Fibroblast of skin of abdomen (primary cell): ENCODE data around the gene DPEP2.
A peak's percentile ranks its signal among the peaks of the same experiment; 100 is the strongest.
"Not testable (repeated sequence)": the region's sequence is repeated elsewhere in the genome, so short reads cannot be mapped to it uniquely, and the experiment has no call there.

Experiments
- DNase-seq: peaks from one replicate; pipeline ENCODE4 v3.0.0-alpha.2; 2013

Gene DPEP2

DNA sequence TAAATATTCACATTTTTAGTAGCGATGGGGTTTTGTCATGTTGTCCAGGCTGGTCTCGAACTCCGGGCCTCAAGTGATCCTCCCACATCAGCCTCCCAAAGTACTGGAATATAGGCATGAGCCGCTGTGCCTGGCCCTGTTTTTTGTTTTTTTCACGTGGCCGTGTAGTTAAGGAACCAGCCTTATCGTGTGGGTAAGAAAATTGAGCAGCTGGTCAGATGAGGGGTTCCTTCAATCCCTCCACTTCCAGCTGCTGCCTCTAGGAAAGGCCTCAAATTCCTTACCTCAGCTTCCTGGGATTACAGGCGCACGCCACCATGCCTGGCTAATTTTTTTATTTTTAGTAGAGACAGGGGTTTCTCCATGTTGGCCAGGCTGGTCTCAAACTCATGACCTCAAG, 5.9 kb upstream of the DPEP2 start:
- no peak for DNase-seq

DNA sequence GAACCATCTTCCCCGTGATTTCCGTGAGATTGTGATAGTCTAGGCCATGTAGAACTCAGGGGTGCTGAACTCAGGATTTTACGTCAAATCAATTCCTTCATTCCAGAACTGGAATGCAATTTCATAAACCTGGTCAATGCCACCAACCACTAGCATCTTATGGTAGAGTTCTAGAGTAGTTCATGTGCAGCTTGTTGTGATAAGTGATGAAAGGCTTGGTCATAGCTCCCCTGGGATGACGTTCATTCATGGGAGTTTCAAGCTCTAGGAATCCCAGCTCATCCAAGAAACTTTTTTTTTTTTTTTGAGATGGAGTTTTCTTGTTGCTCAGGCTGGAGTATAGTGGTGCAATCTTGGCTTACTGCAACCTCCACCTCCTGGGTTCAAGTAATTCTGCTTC, 3.7 kb upstream of the DPEP2 start:
- DNase-seq, result no peak

DNA sequence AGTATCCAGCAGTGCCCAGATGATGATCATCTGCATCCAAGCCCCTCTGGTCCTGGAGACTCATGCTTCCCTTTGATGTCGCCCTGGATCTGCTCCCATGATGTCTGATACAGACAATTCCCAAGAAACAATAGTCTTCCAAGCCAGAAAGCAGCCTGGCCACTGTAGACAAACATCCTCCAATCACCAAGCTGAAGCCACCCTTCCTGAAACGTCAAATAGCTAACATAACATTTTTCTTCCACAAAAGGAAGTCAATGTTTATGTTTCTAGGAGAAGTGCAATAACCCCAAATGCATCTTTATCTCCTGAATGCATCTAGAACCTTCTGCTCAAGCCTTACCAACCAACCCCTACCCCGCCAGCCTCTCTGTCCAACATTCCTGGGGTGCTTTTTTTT, 1.2 kb upstream of the DPEP2 start:
- no peak for DNase-seq

DNA sequence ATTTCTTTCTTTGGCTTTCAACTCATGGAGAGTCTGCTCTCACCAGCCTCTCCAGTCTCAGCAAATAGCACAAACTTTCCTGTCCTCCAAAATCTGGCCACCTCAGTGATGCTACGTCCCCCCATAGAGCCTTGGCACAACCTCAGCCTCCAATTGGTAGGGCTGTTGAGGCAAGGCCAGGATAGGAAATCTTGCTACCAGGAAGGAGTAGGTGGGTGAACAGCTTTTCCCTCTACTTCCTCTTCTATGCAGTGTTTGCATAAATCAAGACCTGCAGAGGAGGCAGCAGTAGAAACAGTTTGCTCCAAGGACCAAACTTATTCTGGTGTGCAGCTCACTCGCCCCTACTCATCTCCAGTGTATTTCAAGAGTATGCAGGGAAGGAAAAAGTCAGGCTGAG, 701 bp upstream of the DPEP2 start:
- DNase-seq, result no peak

DNA sequence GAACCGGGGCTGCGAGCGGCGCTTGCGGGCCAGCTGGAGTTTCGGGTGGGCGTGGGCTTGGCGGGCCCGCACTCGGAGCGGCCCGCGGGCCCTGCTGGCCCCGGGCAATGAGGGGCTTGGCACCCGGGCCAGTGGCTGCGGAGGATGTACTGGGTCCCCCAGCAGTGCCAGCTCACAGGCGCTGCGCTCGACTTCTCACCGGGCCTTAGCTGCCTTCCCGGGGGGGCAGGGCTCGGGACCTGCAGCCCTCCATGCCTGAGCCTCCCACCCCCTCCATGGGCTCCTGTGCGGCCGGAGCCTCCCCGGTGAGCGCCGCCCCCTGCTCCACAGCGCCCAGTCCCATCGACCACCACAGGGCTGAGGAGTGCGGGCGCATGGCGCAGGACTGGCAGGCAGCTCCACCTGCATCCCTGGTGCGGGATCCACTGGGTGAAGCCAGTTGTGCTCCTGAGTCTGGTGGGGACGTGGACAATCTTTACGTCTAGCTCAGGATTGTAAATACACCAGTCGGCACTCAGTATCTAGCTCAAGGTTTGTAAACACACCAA, 979 bp downstream of the DPEP2 start:
- not testable (repeated sequence) for DNase-seq

DNA sequence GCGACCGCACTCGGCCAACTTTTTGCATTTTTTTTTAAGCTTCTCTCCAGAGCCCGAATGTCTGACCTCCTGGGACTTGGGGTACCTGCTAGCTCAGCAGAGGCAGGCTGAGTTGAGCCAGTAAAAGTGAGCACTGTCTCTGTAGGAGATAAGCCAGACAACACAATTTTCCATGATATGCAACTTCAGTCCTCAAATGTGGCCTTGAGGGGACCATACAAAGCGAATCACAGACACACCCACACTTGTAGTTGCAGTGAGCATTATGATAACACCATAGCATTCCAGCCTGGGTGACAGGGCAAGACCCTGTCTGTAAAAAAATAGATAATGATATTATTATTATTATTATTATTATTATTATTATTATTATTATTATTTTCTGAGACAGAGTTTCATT, 2.6 kb downstream of the DPEP2 start:
- no peak for DNase-seq

DNA sequence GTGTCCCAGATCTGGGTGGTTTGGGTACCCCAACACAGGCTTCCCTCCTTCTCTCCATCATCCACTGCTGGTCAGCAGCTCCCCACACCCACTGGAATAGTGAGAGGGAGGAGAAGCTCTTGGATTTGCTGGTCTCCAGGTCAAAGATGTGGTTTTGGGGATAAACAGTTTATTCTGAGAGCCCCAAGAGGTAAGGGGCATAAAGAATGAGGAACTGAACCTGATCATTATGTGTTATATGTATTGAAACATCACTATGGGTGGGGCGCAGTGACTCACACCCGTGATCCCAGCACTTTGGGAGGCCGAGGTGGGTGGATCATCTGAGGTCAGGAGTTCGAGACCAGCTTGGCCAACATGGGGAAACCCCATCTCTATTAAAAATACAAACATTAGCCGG, 3.9 kb downstream of the DPEP2 start:
- DNase-seq, result no peak

DNA sequence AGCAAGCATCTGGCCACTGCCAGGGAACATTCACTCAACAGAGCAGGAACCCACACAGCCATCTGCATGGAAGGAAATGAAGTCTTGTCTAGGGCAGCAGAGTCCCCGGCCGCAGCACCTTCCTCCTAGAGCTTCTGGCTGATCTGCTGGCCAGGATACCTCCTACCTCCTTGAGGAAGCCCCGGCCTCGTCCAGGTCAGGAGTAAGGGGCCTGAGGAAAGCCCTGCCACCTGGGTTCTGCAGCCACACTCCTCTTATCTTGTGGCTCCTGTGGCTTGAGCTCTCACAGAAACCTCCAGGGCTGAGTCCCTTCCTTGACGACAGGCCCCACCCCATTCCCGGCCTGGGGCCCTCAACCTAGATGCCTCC, 5.3 kb downstream of the DPEP2 start:
- not testable (repeated sequence) for DNase-seq

DNA sequence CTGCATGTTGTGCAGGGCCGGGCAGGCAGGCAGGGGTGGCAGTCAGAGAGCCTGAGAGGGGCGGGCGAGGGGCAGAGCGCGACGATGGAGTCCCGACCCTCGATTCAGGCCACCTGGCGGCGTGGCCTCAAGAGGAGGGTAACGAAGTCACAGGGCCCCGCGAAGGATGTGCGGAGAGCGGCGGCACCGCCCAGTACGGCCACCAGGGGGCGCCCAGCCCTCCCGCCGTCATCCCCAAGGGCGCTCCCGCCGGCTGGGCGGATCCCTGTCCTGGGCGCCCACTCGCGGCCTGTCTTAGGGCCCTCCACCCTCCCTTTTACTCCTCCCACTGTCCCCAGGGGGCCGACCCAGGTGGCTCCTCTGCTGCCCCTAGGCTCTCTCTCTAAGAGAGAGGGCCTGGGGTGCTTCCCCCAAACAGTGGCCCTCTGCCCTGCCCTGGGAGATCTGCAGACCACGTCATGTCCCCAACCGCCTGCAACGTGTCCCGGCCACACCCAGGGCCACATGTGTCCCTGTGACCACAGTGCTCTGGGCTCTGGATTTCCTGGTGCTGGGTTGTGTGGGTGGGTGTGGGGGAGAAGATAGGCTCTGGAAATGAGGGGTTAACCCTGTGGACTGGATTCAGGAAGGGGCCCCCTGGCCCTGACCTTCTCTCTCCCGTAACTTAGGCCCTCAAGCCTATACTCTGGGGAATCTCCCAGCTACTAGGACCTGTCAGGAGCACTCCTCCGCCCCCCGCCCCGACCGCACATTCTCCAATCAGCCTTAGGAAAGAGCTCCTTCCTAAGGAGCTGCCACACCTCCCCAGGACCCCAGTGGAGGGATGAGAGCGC, 5.9 kb downstream of the DPEP2 start:
- DNase-seq, result peak; percentile 72

DNA sequence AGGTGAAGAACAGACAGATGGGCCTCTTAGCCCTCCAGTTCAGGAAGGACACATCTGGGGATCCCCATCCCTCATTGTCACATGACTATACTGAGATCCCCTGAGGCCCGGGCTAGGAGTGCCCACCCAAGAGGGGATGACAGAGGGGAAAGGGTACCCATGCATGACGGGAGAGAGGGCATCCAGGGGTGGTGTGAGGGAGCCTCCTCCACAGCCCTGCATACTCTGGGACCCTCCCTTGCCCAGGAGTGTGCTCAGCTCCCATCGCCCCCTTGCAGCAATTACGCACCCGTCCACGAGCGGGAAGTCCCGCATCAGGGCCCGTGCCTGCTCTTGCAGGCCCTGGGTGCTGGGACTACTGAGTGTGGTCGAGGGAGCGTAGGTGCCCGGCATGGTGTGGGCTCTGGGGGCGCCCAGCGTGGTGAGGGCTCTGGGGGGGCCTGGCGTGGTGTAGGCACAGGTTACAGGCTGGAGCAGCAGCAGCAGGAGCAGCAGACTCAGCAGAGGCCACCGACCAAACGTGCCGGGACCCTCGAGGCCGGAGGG, 6.5 kb downstream of the DPEP2 start:
- DNase-seq, result no peak

DNA sequence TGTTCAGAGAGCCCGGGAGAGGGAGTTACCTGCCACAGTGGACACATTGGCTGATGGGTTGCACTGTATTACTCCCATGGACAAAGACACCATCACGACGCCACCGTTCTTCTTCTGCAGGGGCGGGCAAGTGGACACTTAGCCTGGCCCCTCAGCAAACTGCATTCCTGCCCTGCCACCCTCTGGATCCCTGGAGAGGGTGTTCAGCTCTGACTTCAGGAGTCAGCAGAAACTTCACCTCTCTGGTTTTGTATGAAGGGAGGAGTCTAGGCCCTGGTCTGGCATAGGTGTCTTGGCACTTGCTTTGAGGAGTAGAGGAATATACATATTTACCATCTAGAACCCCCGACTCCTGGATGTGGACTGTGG, 9.3 kb downstream of the DPEP2 start:
- no peak for DNase-seq

DNA sequence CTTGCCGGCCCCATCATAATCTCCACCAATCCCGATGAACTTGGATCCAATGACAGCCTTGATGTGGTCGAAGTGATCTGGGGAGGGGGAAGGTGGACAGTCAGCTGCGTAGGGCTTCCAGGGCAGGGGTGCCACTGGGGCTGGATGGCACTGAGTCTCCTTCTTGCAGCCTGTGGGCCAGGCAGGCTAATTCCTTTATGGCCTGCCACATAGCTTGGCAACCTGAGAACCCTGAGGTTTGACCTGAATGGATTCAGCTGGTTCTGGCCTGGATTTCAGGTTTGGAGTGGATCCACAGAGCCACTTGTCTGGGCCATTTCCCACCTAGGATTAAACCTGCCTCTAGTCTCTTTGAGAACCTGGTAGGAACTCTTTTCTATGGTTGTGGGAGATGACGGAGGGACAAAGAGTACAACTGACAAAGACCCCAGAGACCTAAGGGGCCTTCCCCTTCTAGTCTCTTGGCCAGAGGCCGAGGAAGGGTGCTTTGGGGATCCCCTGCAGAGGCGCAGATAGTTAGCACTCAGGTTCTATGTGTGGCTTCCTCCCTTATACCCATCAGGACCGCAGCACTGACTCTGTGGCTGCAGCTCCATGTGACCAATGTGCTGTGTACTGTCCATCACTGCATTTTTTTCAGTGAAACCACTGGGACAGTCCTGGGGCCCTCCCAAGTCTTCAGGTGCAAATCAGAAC, 9.8 kb downstream of the DPEP2 start:
- no peak for DNase-seq

DNA sequence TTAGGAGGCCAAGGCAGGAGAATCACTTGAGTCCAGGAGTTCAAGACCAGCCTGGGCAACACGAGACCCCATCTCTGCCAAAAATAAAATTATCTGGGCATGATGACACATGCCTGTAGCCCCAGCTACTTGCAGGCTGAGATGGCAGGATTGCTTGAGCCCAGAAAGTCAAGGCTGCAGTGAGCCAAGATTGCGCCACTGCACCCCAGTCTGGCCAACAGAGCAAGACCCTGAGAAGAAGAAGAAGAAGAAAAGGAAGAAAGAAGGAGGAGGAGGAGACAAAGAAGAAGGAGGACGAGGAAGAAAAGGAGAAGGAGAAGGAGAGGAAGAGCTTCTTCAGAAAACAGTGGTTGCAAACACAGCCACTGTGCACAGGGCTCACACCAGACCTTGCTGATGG, 10.6 kb downstream of the DPEP2 start:
- no peak for DNase-seq

DNA sequence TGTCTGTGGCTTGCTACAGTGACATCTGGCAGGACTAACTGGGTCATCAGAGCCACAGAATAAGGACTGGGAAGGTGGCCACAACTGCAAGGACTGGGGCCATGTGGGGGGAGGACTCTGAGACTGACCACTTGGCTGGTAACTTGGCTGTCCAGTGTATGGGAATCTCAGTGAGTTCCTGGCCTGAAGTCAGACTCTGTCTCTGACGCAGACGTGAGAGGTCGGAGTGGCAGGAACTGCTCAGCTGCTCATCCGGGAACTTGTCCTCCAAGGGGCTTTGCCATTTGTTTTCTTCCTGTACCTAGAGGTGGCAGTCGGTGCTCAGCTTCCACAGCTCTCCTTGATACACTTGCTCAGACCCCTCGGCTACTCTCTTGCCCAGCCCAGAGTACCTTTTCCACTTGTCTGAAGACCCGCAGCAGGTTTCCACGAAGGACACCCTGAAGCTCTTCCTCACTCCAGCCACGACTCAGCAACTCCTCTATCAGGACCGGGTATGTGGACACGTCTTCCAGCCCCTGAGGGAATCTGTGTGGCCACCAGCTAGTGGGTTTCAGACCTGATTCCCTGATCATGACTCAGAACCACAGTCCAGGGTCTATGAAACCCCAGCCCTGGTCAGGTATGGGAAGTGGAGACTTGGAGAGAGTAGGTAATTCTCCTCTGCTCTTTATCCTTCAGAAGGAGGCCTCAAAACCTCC, 11.7 kb downstream of the DPEP2 start:
- DNase-seq, result no peak

DNA sequence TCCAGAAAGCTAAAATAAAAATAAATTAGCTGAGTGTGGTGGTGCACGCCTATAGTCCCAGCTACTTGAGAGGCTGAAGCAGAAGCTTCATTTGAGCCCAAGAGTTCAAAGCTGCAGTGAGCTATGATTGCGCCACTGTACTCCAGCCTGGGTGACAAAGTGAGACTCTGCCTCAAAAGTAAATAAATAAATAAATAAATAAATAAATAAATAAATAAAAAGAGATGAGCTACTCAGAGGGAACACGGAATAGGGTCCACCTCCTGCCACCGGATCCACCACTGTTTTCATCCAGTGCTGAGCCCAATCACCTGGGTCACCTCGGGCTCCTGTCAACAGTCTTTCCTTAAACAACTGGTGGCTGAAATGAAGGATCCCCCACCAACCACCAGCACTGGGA, 12.3 kb downstream of the DPEP2 start:
- no peak for DNase-seq

DNA sequence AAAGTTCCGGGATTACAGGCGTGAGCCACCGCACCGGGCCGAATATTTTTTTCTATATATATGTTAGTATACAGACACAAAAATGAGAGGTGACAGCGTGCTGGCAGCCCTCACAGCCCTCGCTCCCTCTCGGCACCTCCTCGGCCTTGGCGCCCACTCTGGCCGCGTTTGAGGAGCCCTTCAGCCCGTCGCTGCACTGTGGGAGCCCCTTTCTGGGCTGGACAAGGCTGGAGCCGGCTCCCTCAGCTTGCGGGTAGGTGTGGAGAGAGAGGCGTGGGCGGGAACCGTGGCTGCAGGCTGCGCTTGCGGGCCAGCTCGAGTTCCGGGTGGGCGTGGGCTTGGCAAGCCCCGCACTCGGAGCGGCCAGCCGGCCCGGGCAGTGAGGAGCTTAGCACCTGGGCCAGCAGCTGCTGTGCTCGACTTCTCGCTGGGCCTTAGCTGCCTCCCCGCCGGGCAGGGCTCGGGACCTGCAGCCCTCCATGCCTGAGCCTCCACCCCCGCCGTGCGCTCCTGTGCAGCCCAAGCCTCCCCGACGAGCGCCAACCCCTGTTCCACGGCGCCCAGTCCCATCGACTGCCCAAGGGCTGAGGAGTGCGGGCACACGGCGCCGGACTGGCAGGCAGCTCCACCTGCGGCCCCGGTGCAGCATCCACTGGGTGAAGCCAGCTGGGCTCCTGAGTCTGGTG, 17.1 kb downstream of the DPEP2 start:
- no peak for DNase-seq

DNA sequence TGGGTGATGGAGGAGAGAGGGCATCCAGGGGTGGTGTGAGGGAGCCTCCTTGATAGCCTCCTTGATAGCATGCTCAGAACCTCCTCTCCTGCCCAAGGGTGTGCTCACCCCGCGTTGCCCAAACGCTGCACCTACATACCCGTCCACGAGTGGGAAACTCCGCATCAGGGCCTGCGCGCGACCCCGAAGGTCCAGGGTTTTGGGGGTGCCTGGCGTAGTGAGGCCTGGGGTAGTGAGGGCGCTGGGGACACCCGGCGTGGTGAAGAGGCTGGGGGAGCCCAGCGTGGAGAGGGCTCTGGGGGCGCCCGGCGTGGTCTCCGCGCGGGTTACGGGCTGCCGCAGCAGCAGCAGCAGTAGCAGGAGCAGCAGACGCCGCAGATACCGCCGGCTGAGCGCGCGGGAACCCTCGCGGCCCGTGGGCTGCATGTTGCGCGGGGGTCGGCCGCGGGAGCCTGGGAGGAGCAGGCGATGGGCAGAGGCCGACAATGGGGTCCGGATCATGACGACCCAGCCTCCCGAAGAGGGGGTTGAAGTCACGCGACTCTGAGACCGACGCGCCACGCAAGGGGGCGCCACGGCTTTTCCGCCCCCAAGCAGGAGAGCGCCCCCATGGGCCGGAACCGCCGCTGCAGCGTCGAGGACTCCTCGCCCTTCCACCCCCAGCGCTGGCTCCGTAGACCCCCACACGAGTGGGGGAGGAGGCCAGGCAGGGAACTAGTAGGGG, 19.2 kb downstream of the DPEP2 start, which contains the start of gene DPEP3:
TSS of gene DPEP3 (minus strand) at position 545 of the 724 bp plus-strand sequence. CDS start at position 426, 119 bp downstream.
- DNase-seq, result no peak

DNA sequence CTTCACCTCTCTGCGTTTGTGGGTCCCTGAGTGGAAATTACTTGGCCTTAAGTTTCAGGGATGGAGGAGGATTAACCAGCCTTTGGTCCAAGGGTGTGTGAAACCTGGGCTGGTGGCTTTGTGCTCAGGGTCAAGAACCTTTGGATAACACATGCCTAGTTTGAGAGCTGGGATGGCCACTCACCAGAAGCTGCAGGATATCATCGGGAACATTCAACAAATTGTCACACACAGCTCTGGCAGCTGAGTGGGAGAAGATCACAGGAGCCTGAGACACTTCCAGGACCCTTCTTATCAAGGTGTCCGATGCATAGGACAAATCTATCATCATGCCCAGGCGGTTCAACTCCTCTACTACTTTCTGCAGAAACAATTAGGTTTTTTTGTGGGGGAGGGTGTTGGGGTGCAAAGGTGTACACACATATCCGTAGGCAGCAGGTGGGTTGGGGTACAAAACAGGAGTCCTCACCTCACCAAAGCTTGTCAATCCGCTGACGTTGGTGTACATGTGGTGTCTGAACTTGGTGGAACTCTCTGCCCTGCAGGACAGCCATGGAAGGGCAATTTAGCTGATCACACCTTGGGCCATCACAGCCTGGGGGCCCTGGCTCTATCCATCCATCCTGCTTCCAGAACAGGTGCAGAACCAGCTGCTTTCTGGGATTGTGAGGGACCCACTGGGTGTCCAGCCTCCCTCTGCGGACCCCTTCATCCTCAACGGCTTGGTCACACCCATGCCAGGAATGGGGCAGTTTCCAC, 21.6 kb downstream of the DPEP2 start:
- no peak for DNase-seq

DNA sequence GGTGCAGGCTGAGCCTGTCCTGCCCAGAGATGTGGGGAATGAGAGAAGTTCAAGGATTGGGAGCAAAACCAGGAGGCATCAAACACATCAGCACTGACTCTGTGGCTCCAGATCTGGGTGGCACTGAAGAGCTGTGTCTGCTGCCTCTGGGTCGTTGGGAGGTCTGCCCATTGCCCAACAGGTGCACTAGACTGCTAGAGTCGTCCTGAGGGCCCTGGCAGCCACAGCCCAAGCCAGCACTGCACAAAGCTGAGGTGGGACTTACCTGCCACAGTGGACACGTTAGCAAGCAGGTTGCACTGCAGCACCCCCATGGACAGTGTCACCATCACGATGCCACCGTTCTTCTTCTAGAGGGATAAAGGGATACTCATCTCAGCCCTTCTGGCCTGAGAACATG, 22.3 kb downstream of the DPEP2 start:
- no peak for DNase-seq

DNA sequence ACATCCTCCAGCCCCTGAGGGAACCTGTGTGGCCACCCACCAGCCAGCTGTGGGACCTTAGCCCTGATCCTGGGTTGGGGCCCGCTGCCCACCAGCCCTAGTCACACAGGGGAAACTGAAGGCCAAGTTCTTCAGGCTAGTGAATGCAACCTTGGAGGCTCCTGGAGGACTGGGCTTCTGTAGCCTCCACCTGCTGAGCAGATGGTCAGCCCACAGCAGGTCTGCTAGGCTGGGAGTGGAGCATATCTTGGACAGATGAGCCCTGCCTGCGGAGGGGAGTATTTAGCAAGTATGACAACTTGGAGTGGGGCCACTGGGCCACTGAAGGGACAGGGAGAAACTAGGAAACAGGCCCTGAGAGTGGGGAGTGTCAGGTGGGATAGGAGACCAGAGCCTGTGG, 23.1 kb downstream of the DPEP2 start:
- DNase-seq, result no peak
